ENCODE measurements around the gene HIF3A.

- TF ChIP-seq CTCF (conservative IDR thresholded peaks at IDR 0.05; ENCODE audit: low read length) (no peak), EZH2phosphoT487 (IDR thresholded peaks at IDR 0.05; ENCODE audit: borderline replicate concordance) (no peak)
Measured at GRCh38 chr19:46321653-46322052, 24.8 kb downstream of the HIF3A start.
